H1 (cell line): ENCODE data around the gene FGR. TPM values are rescaled to one million over a fixed set of nuclear protein-coding genes. Genes with fewer than 3 reads are reported as not detected.

Experiments
- CTCF ChIA-PET: fragments of 300-600 bp; sonication (Branson Sonifier 250); formaldehyde crosslinking; loops from one replicate; lab custom pipeline; 2021; ENCODE audit not compliant: partially characterized antibody; lab: Charles Lee
- POLR2A ChIA-PET: fragments of 300-600 bp; sonication (Branson Sonifier 250); formaldehyde crosslinking; loops from one replicate; lab custom pipeline; 2021; ENCODE audit warnings: inconsistent platforms; ENCODE audit not compliant: partially characterized antibody; lab: Charles Lee
- DNase-seq, 2 experiments: peaks; one replicate each; pipeline versions ENCODE4 v3.0.0 to v3.0.0-alpha.2; 2010 to 2022; ENCODE audit warnings: low spot score in 2 of 2, low read depth in 1 of 2, mixed read lengths in 1 of 2
- FAIRE-seq: peaks from 2 replicates; lab custom pipeline; 2011; peaks lifted over from hg19 to GRCh38; lab: Jason Lieb, UNC
- H2AFZ ChIP-seq: 2 replicates; pipeline ENCODE4 v1.8.1; 2012; ENCODE audit warnings: low read length, inconsistent platforms
- H2AK5ac ChIP-seq: 2 replicates; pipeline ENCODE4 v1.6.1; 2013; ENCODE audit warnings: low read depth, low read length
- H2BK120ac ChIP-seq: replicated peaks from 2 replicates; pipeline ENCODE3; 2013; ENCODE audit warnings: low read depth, low read length, inconsistent platforms
- H2BK12ac ChIP-seq: 2 replicates; pipeline ENCODE4 v1.6.1; 2013; ENCODE audit warnings: low read depth, low read length
- H2BK15ac ChIP-seq: 2 replicates; pipeline ENCODE4 v1.6.1; 2013; ENCODE audit warnings: low read length
- H2BK20ac ChIP-seq: 2 replicates; pipeline ENCODE4 v1.6.1; 2013; ENCODE audit warnings: low read length
- H2BK5ac ChIP-seq: 2 replicates; pipeline ENCODE4 v1.6.1; 2013; ENCODE audit warnings: low read depth, low read length
- H3K14ac ChIP-seq: 2 replicates; pipeline ENCODE4 v1.6.1; 2013; ENCODE audit warnings: inconsistent platforms; ENCODE audit not compliant: insufficient read length
- H3K18ac ChIP-seq: 2 replicates; pipeline ENCODE4 v1.6.1; 2013; ENCODE audit warnings: low read length; ENCODE audit errors: extremely low read depth
- H3K23ac ChIP-seq: 2 replicates; pipeline ENCODE4 v1.6.1; 2013; ENCODE audit warnings: inconsistent platforms; ENCODE audit not compliant: insufficient read length
- H3K23me2 ChIP-seq: 2 replicates; pipeline ENCODE4 v1.6.1; 2013; ENCODE audit warnings: low read depth, low read length
- H3K27ac ChIP-seq: 2 replicates; pipeline ENCODE4 v1.6.1; 2011; ENCODE audit warnings: low read depth, low read length, inconsistent platforms
- H3K27me3 ChIP-seq, 4 experiments: replicated peaks in 1 of 4; 1 replicate in 1 of 4; 2 replicates in 3 of 4; pipeline versions ENCODE4 v1.6.1 to v1.8.1; 2011 to 2013; ENCODE audit warnings: low read length in 3 of 4, mild to moderate bottlenecking in 3 of 4, inconsistent platforms in 2 of 4, mixed read lengths in 2 of 4, moderate library complexity in 1 of 4; ENCODE audit not compliant: control insufficient read depth in 3 of 4, insufficient read depth in 3 of 4; ENCODE audit errors: extremely low read depth in 1 of 4
- H3K36me3 ChIP-seq, 4 experiments: 2 replicates each; pipeline versions ENCODE4 v1.6.1 to v1.8.1; 2011 to 2013; ENCODE audit warnings: mild to moderate bottlenecking in 4 of 4, low read length in 3 of 4, moderate library complexity in 2 of 4, control low read depth in 1 of 4, inconsistent platforms in 1 of 4; ENCODE audit not compliant: insufficient read depth in 4 of 4, control insufficient read depth in 2 of 4
- H3K4ac ChIP-seq: replicated peaks from 2 replicates; pipeline ENCODE3; 2013; ENCODE audit warnings: low read length, low read depth, mixed read lengths, inconsistent platforms; ENCODE audit not compliant: insufficient read length
- H3K4me1 ChIP-seq, 4 experiments: replicated peaks in 1 of 4; 1 replicate in 1 of 4; 2 replicates in 3 of 4; pipeline versions ENCODE4 v1.6.1 to v1.8.1; 2011 to 2013; ENCODE audit warnings: low read length in 3 of 4, inconsistent platforms in 2 of 4, mixed read lengths in 1 of 4; ENCODE audit not compliant: insufficient read depth in 4 of 4, control insufficient read depth in 3 of 4
- H3K4me2 ChIP-seq, 2 experiments: 2 replicates each; pipeline versions ENCODE4 v1.6.1 to v1.8.1; 2011 to 2013; ENCODE audit warnings: low read depth in 2 of 2, low read length in 2 of 2, control low read depth in 1 of 2, inconsistent platforms in 1 of 2, mild to moderate bottlenecking in 1 of 2; ENCODE audit not compliant: insufficient read depth in 1 of 2
- H3K4me3 ChIP-seq, 4 experiments: fragments of 200-600, 300-600 bp in 1 of 4; sonication (generic), shearing (Covaris generic), sonication (Bioruptor Twin) in 1 of 4; 2 replicates each; pipeline versions ENCODE4 v1.5.1 to v1.8.1; 2011 to 2016; ENCODE audit warnings: low read length in 4 of 4, low read depth in 3 of 4, control low read depth in 2 of 4, inconsistent platforms in 2 of 4, mild to moderate bottlenecking in 2 of 4, mixed read lengths in 1 of 4, moderate library complexity in 1 of 4; ENCODE audit not compliant: insufficient read depth in 2 of 4; ENCODE audit errors: extremely low read depth in 1 of 4
- H3K56ac ChIP-seq: replicated peaks from 2 replicates; pipeline ENCODE3; 2013; ENCODE audit warnings: low read depth, mild to moderate bottlenecking, mixed read lengths, low read length, inconsistent platforms; ENCODE audit not compliant: insufficient read length
- H3K79me1 ChIP-seq: 2 replicates; pipeline ENCODE4 v1.6.1; 2013; ENCODE audit warnings: low read depth, low read length, control low read depth
- H3K79me2 ChIP-seq, 2 experiments: 2 replicates each; pipeline versions ENCODE4 v1.6.1 to v1.8.1; 2012 to 2013; ENCODE audit warnings: low read length in 2 of 2, mild to moderate bottlenecking in 2 of 2, inconsistent platforms in 1 of 2; ENCODE audit not compliant: insufficient read depth in 2 of 2, control insufficient read depth in 1 of 2
- H3K9ac ChIP-seq, 4 experiments: replicated peaks in 1 of 4; 1 replicate in 1 of 4; 2 replicates in 3 of 4; pipeline versions ENCODE4 v1.6.1 to v1.8.1; 2011 to 2013; ENCODE audit warnings: low read depth in 3 of 4, low read length in 3 of 4, control low read depth in 2 of 4, mild to moderate bottlenecking in 2 of 4, moderate library complexity in 2 of 4, inconsistent platforms in 1 of 4; ENCODE audit errors: extremely low read depth in 1 of 4
- H3K9me3 ChIP-seq, 2 experiments: 2 replicates each; pipeline versions ENCODE4 v1.6.1 to v1.8.1; 2012 to 2013; ENCODE audit warnings: mild to moderate bottlenecking in 2 of 2, moderate library complexity in 2 of 2, control low read depth in 1 of 2, inconsistent platforms in 1 of 2, low read depth in 1 of 2, low read length in 1 of 2, mixed read lengths in 1 of 2; ENCODE audit not compliant: insufficient read depth in 2 of 2
- H4K20me1 ChIP-seq, 2 experiments: replicated peaks in 1 of 2; 2 replicates each; pipeline versions ENCODE3 to v1.8.1; 2011 to 2013; ENCODE audit warnings: inconsistent platforms in 2 of 2, low read length in 2 of 2, mild to moderate bottlenecking in 1 of 2; ENCODE audit not compliant: insufficient read depth in 2 of 2, control insufficient read depth in 1 of 2
- H4K5ac ChIP-seq: 2 replicates; pipeline ENCODE4 v1.6.1; 2013; ENCODE audit warnings: low read length, low read depth, mixed read lengths, inconsistent platforms; ENCODE audit not compliant: insufficient read length
- H4K8ac ChIP-seq: 2 replicates; pipeline ENCODE4 v1.8.0; 2013; ENCODE audit warnings: mild to moderate bottlenecking, moderate library complexity, low read length, inconsistent platforms; ENCODE audit not compliant: insufficient read depth; ENCODE audit errors: extremely low read depth
- H4K91ac ChIP-seq: replicated peaks from 2 replicates; pipeline ENCODE3; 2013; ENCODE audit warnings: low read length, mixed read lengths, inconsistent platforms; ENCODE audit not compliant: insufficient read length
- JUN ChIP-seq: IDR thresholded peaks from 2 replicates; pipeline ENCODE4 v1.6.1; 2011; ENCODE audit warnings: low read depth, mild to moderate bottlenecking, improper control_type of control experiment, low read length
- RXRA ChIP-seq: IDR thresholded peaks from 2 replicates; pipeline ENCODE4 v1.6.1; 2011; ENCODE audit warnings: low read depth, mild to moderate bottlenecking, low read length, moderate library complexity; ENCODE audit not compliant: insufficient read depth
- SIX5 ChIP-seq: IDR thresholded peaks from 2 replicates; pipeline ENCODE4 v1.6.1; 2011; ENCODE audit warnings: mild to moderate bottlenecking, low read depth, low read length
- SP1 ChIP-seq: IDR thresholded peaks from 2 replicates; pipeline ENCODE4 v1.6.1; 2011; ENCODE audit warnings: low read depth, low read length
- TBP ChIP-seq: IDR thresholded peaks from 2 replicates; pipeline ENCODE4 v1.6.1; 2011; ENCODE audit warnings: low read depth, low read length, improper control_type of control experiment
- TEAD4 ChIP-seq: IDR thresholded peaks from 2 replicates; pipeline ENCODE4 v1.6.1; 2012; ENCODE audit warnings: low read depth, low read length, inconsistent platforms, mixed read lengths
- WGBS, 2 experiments: shearing (Covaris generic) in 1 of 2; methylation state at CpG; one replicate each; pipeline versions ENCODE4 v1.1.6 to v1.1.7; 2013 to 2015; ENCODE audit warnings: low lambda C conversion rate in 2 of 2, mixed read lengths in 2 of 2, inconsistent platforms in 1 of 2, low coverage in 1 of 2, missing lambda C conversion rate in 1 of 2; ENCODE audit not compliant: insufficient replicate concordance in 2 of 2, insufficient coverage in 1 of 2, insufficient read length in 1 of 2; ENCODE audit errors: extremely low coverage in 1 of 2, missing lambda C conversion rate in 1 of 2; 5-methylcytosine and 5-hydroxymethylcytosine counted together
- polyA plus RNA-seq, 7 experiments: library from polyadenylated mRNA; depleted of rRNA in 3 of 7; stranded (reverse) in 5 of 7; unstranded in 2 of 7; fragments of >200 nt in 5 of 7; fragments of 200-250 nt in 2 of 7; gene quantifications; 1 replicate in 5 of 7; 2 replicates in 1 of 7; 4 replicates in 1 of 7; pipeline versions ENCODE4 v1.2.1 to v1.2.3, GENCODE V29; 2011 to 2013; ENCODE audit warnings: missing spikeins in 2 of 7, mixed read lengths in 2 of 7
- total RNA-seq: library from RNA; stranded (reverse); fragmentation: NEBNext Ultra II Directional; extraction: Animal tissue kit (Norgen Biotek cat#: 25700); gene quantifications from 2 replicates; pipeline ENCODE4 v1.2.1, GENCODE V29; 2021
- TF ChIP-seq, protein P1 (sequence below): IDR thresholded peaks from 2 replicates; pipeline ENCODE4 v1.6.1; 2012; ENCODE audit warnings: low read length, inconsistent platforms
- TF ChIP-seq, protein P2 (sequence below), 3 experiments: IDR thresholded peaks; 1 replicate in 2 of 3; 2 replicates in 1 of 3; pipeline versions ENCODE4 v1.5.1 to v1.6.1; 2011; ENCODE audit warnings: low read length in 3 of 3, mild to moderate bottlenecking in 3 of 3, inconsistent platforms in 2 of 3, low read depth in 1 of 3, moderate library complexity in 1 of 3; ENCODE audit not compliant: insufficient read depth in 1 of 3; ENCODE audit errors: control extremely low read depth in 1 of 3
- TF ChIP-seq, protein P3 (sequence below): IDR thresholded peaks from 2 replicates; pipeline ENCODE4 v1.6.1; 2011; ENCODE audit warnings: low read length, improper control_type of control experiment

FGR gene
- total and polyA plus RNA-seq, 2 of the 8 experiments (the other 6 are each of a cell fraction or from before 2014, with no cell fraction given), result 0.22 to 0.95 TPM

DNA sequence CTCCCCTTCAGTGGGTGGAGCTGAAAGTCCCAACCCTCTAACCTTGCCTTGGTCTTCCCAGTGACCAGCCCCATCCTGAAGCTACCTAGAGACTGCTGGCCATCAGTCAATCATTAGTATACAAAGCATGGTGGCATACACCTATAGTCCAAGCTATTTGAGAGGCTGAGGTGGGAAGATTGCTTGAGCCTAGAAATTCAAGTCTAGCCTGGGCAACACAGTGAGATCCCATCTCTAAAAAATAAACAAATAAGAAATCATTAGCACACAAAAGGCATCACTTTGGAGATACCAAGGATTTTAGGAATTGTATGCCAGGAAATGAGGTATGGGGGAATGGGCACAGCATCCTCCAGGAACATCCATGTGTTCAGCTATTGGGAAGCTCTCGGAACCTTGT, 41.4 kb upstream of the FGR start:
- Histone ChIP-seq H3K4me1 (peaks cover 2 to 9% (median 6%) of the 10 kb centered on the region in 4 experiments; a peak in 5 of 7 replicates), H3K27ac (no peak overlapping the region), H3K4me3 (no peak overlapping the region), H3K27me3 (no peaks in the 10 kb centered on the region), H2BK120ac (no peak overlapping the region), H3K14ac (no peak overlapping the region), H4K20me1 (no peaks in the 10 kb centered on the region), H3K9me3 (peaks cover 10 to 12% of the 10 kb centered on the region in 2 experiments), H3K4ac (no peak overlapping the region), H2BK20ac (no peak overlapping the region), H2AK5ac (no peak overlapping the region), H3K56ac (no peak overlapping the region), H3K18ac (no peak overlapping the region), H3K23me2 (no peaks in the 10 kb centered on the region), H3K9ac (no peak overlapping the region), H4K5ac (no peak overlapping the region), H4K8ac (no peak overlapping the region), H2AFZ (no peak overlapping the region), H2BK5ac (no peak overlapping the region), H3K4me2 (no peak overlapping the region), H3K79me1 (no peaks in the 10 kb centered on the region), H3K79me2 (no peaks in the 10 kb centered on the region), H2BK15ac (no peak overlapping the region), H4K91ac (no peak overlapping the region), H3K36me3 (peaks cover 0 to 4% (median 0%) of the 10 kb centered on the region in 4 experiments; a peak in 1 of 8 replicates), H3K23ac (no peak overlapping the region), H2BK12ac (no peak overlapping the region)
- no peak for FAIRE-seq
- ChIA-PET POLR2A (no interaction called here), CTCF (interaction anchor here (0.6 to 1.0 kb wide), 3 partner anchors 14 to 108 kb away, joined by 3 to 5 read pairs (median 5); no protein-coding TSS in a partner anchor)
- 83% methylated on average over 1 of the region's 1 CpG; no CpG with 5 or more reads in 1 of the 2 experiments for whole genome bisulfite sequencing, 2 experiments
- no peak for DNase-seq
- TF ChIP-seq TBP (no peak), TEAD4 (no peak), SIX5 (no peak), RXRA (no peak), JUN (no peak), SP1 (no peak)
- TF ChIP-seq, protein P1, sequence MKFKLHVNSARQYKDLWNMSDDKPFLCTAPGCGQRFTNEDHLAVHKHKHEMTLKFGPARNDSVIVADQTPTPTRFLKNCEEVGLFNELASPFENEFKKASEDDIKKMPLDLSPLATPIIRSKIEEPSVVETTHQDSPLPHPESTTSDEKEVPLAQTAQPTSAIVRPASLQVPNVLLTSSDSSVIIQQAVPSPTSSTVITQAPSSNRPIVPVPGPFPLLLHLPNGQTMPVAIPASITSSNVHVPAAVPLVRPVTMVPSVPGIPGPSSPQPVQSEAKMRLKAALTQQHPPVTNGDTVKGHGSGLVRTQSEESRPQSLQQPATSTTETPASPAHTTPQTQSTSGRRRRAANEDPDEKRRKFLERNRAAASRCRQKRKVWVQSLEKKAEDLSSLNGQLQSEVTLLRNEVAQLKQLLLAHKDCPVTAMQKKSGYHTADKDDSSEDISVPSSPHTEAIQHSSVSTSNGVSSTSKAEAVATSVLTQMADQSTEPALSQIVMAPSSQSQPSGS, result no peak
- TF ChIP-seq, protein P2, sequence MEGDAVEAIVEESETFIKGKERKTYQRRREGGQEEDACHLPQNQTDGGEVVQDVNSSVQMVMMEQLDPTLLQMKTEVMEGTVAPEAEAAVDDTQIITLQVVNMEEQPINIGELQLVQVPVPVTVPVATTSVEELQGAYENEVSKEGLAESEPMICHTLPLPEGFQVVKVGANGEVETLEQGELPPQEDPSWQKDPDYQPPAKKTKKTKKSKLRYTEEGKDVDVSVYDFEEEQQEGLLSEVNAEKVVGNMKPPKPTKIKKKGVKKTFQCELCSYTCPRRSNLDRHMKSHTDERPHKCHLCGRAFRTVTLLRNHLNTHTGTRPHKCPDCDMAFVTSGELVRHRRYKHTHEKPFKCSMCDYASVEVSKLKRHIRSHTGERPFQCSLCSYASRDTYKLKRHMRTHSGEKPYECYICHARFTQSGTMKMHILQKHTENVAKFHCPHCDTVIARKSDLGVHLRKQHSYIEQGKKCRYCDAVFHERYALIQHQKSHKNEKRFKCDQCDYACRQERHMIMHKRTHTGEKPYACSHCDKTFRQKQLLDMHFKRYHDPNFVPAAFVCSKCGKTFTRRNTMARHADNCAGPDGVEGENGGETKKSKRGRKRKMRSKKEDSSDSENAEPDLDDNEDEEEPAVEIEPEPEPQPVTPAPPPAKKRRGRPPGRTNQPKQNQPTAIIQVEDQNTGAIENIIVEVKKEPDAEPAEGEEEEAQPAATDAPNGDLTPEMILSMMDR (IDR thresholded peaks at IDR 0.05; ENCODE audit: control extremely low read depth in 1 of 3, insufficient read depth in 1 of 3, low read depth in 1 of 3, low read length in 3 of 3), result no peak
- TF ChIP-seq, protein P3, sequence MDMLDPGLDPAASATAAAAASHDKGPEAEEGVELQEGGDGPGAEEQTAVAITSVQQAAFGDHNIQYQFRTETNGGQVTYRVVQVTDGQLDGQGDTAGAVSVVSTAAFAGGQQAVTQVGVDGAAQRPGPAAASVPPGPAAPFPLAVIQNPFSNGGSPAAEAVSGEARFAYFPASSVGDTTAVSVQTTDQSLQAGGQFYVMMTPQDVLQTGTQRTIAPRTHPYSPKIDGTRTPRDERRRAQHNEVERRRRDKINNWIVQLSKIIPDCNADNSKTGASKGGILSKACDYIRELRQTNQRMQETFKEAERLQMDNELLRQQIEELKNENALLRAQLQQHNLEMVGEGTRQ, result no peak
